Esophagus muscularis mucosa (tissue), 4 donors: ENCODE measurements around the gene TRAF2.

Source experiments
- CTCF ChIP-seq, 3 experiments: fragments of 200-600 bp in 2 of 3; fragments of 450-650 bp in 1 of 3; sonication (generic) in 2 of 3; IDR thresholded peaks; one replicate each; pipeline ENCODE4 v1.5.1; 2017 to 2019; ENCODE audit warnings: antibody characterized with exemption in 3 of 3, mild to moderate bottlenecking in 2 of 3, moderate library complexity in 1 of 3
- EP300 ChIP-seq: sonication (generic); formaldehyde crosslinking; IDR thresholded peaks from one replicate; pipeline ENCODE4 v1.6.1; 2017; ENCODE audit warnings: antibody characterized with exemption
- POLR2A ChIP-seq: fragments of 450-650 bp; IDR thresholded peaks from one replicate; pipeline ENCODE4 v1.6.1; 2017; ENCODE audit warnings: antibody characterized with exemption, moderate library complexity, mild to moderate bottlenecking, low read depth
- POLR2AphosphoS5 ChIP-seq, 2 donors: sonication (generic); formaldehyde crosslinking; IDR thresholded peaks; one replicate each; pipeline ENCODE4 v1.6.1; 2017; ENCODE audit warnings: antibody characterized with exemption in 2 of 2

- TF ChIP-seq CTCF (IDR thresholded peaks at IDR 0.05) = no peak
- TF ChIP-seq EP300 = no peak
- peak; percentile 35 for TF ChIP-seq POLR2A
- TF ChIP-seq POLR2AphosphoS5 (IDR thresholded peaks at IDR 0.05) = no peak
These were observed 53.7 kb downstream of the TRAF2 start for GRCh38 chr9:136939996-136940525.
